Measurements from ENCODE around the gene SMURF2. TPM values are rescaled to one million over a fixed set of nuclear protein-coding genes. Genes with fewer than 3 reads are reported as not detected.

Gene SMURF2
- total and polyA plus RNA-seq, 10 of the 15 experiments (the other 5 are each of a cell fraction or from before 2014, with no cell fraction given): 2.8 to 13.4 (median 7.5) TPM

GRCh38 chr17:64689106-64689505 lies 27.0 kb upstream of the SMURF2 start (continued):
- TF ChIP-seq MLLT1 (IDR thresholded peaks at IDR 0.05) (no peak), TAF1 (IDR thresholded peaks at IDR 0.05; ENCODE audit: borderline replicate concordance, low read depth, low read length) (no peak), BCLAF1 (IDR thresholded peaks at IDR 0.05) (no peak), IRF3 (IDR thresholded peaks at IDR 0.05) (no peak)

GRCh38 chr17:64688481-64688880 lies 26.4 kb upstream of the SMURF2 start:
- SMC1A ChIA-PET (ENCODE audit: uncharacterized antibody, unreplicated experiment): no interaction called here
- in situ Hi-C loops (cut with MboI): no loop called here
- TF ChIP-seq BCL3 (IDR thresholded peaks at IDR 0.05; ENCODE audit: borderline replicate concordance, insufficient read depth, low read depth, low read length, poor library complexity, severe bottlenecking): no peak
- TF ChIP-seq NBN (IDR thresholded peaks at IDR 0.05): no peak
- no peak for TF ChIP-seq KDM1A (IDR thresholded peaks at IDR 0.05; ENCODE audit: borderline replicate concordance)
- no peak for TF ChIP-seq JUND (IDR thresholded peaks at IDR 0.05; ENCODE audit: low read depth, low read length)
- TF ChIP-seq ZNF24 (IDR thresholded peaks at IDR 0.05): no peak
- no peak for TF ChIP-seq EP300 (IDR thresholded peaks at IDR 0.05; ENCODE audit: borderline replicate concordance in 1 of 2, control insufficient read depth in 1 of 2, low read depth in 2 of 2, low read length in 2 of 2)
- no peak for TF ChIP-seq JUNB (IDR thresholded peaks at IDR 0.05)
- TF ChIP-seq USF1 (IDR thresholded peaks at IDR 0.05; ENCODE audit: borderline replicate concordance, extremely low read length, insufficient read depth, low read depth, low read length): no peak
- no peak for TF ChIP-seq TARDBP (IDR thresholded peaks at IDR 0.05; ENCODE audit: borderline replicate concordance)
- no peak for TF ChIP-seq PML (IDR thresholded peaks at IDR 0.05; ENCODE audit: low read length)
- no peak for TF ChIP-seq RELA (IDR thresholded peaks at IDR 0.05; ENCODE audit: borderline replicate concordance, partially characterized antibody)

More at GRCh38 chr17:64688481-64688880, 26.4 kb upstream of the SMURF2 start:
- DNase-seq (ENCODE audit: low read depth, low spot score) (no peak), FAIRE-seq (no peak), ATAC-seq (no peak)
- H3K4me3 ChIP-seq: no peak overlapping the region
- intact Hi-C loops (cut with micrococcal nuclease; ENCODE audit: unreplicated experiment): no loop called here
- POLR2A ChIA-PET: no interaction called here
- H3K9me3 ChIP-seq (replicated peaks; ENCODE audit: control insufficient read depth, insufficient read depth, low read length): no peaks in the 10 kb centered on the region
- WGBS (ENCODE audit: insufficient coverage, insufficient replicate concordance, low lambda C conversion rate, missing lambda C conversion rate): 52% methylated on average over 5 of the region's 5 CpGs
- H3K79me2 ChIP-seq (ENCODE audit: control insufficient read depth, insufficient read depth, low read length): no peaks in the 10 kb centered on the region
- H3K4me1 ChIP-seq (ENCODE audit: control insufficient read depth, insufficient read depth, low read length): no peaks in the 10 kb centered on the region
- RAD21 ChIA-PET (ENCODE audit: unreplicated experiment): no interaction called here
- H2AFZ ChIP-seq (ENCODE audit: control insufficient read depth, low read depth, low read length): no peak overlapping the region
- H3K36me3 ChIP-seq (ENCODE audit: control insufficient read depth in 2 of 2, insufficient read depth in 2 of 2, low read length in 1 of 2): no peaks in the 10 kb centered on the region
- H3K27ac ChIP-seq (ENCODE audit: control insufficient read depth, insufficient read depth): no peak overlapping the region
- no peak overlapping the region for H3K9ac ChIP-seq (ENCODE audit: control insufficient read depth, insufficient read depth, low read length)
- no peaks in the 10 kb centered on the region for H3K27me3 ChIP-seq (replicated peaks in 1 of 2; ENCODE audit: control insufficient read depth in 2 of 2, insufficient read depth in 2 of 2, low read length in 1 of 2)
- no peaks in the 10 kb centered on the region for H4K20me1 ChIP-seq (ENCODE audit: control insufficient read depth, insufficient read depth)
- no TSS peak for BruUV-seq (replicated peaks)
- H3K4me2 ChIP-seq (ENCODE audit: control insufficient read depth, insufficient read depth): no peak overlapping the region
- CTCF ChIA-PET: no interaction called here
